ENCODE data around the gene WDTC1. TPM values are rescaled to one million over a fixed set of nuclear protein-coding genes. Genes with fewer than 3 reads are reported as not detected.

The WDTC1 gene
- total RNA-seq, 2 experiments from 2014 or later: 41.5 to 43.0 TPM

DNA sequence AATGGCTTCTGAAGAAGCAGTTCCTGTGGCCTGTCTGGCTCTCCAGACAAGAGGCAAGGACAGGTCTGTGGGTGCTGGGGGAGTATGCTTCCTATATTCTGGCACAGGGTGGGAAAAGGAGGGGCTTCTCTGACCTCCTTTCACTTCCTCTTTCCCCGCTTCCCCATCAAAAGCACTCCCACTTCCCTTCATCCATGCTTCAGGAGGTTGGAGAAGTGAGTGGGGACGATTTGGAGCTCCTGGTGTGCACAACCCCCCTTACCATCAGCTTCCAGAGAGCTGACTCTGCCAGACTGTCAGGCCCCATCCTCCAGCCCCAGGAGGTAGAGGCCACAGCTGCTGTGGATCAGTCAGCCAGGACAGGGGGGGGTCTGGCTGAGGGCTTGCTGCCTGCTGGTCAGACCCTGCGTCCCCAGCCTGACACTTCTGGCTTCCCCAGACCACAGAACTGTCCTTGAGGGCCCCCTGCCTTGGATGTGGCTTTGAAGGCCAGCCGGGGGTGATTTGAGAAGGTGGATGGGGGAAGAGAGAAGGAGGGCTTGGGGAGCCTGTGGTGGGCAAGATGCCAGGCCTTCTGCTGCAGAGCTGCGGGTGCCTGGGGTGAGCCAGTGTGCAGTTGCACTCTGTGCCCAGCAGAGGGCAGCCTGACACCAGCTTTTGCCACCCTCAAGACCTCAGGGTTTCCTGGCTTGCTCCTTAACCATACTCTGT, 66.1 kb downstream of the WDTC1 start:
- no peak overlapping the region for H3K4me3 Mint-ChIP-seq
- H3K27ac Mint-ChIP-seq: no peak overlapping the region
- H3K36me3 Mint-ChIP-seq: peaks cover 1% of the 10 kb centered on the region
- POLR2A ChIA-PET: interaction anchor here (1.0 to 2.4 kb wide), 3 partner anchors 82 to 95 kb away, joined by 3 to 8 read pairs (median 3); partner anchors contain the start of gene CD164L2
- no peaks in the 10 kb centered on the region for H3K9me3 Mint-ChIP-seq
- H3K27me3 Mint-ChIP-seq: no peaks in the 10 kb centered on the region
- peak; percentile 83 for DNase-seq
- peak; percentile 84 for ATAC-seq (ENCODE audit: low read depth)
- peaks cover 11% of the 10 kb centered on the region for H3K4me1 Mint-ChIP-seq

DNA sequence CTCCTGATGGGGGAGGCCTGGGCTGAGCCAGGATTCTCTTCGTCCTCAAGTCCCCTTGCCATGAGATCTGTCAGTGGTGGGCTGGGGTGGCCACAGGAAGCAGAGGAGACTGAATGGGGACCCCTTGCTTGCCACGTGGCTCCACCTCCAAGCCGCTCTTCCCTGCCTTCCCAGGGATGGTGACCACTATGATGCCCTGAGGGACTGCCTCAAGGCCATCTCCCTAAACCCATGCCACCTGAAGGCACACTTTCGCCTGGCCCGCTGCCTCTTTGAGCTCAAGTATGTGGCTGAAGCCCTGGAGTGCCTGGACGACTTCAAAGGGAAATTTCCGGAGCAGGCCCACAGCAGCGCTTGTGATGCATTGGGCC, 66.6 kb downstream of the WDTC1 start:
- POLR2A ChIA-PET: interaction anchor here (1.0 to 2.4 kb wide), 3 partner anchors 82 to 94 kb away, joined by 3 to 8 read pairs (median 3); partner anchors contain the start of gene CD164L2
- H3K9me3 Mint-ChIP-seq: no peaks in the 10 kb centered on the region
- H3K4me3 Mint-ChIP-seq: no peak overlapping the region
- no peak overlapping the region for H3K27ac Mint-ChIP-seq
- H3K4me1 Mint-ChIP-seq: peaks cover 8% of the 10 kb centered on the region
- no peak for DNase-seq
- H3K27me3 Mint-ChIP-seq: no peaks in the 10 kb centered on the region
- ATAC-seq (ENCODE audit: low read depth): no peak
- H3K36me3 Mint-ChIP-seq: peaks cover 1% of the 10 kb centered on the region

DNA sequence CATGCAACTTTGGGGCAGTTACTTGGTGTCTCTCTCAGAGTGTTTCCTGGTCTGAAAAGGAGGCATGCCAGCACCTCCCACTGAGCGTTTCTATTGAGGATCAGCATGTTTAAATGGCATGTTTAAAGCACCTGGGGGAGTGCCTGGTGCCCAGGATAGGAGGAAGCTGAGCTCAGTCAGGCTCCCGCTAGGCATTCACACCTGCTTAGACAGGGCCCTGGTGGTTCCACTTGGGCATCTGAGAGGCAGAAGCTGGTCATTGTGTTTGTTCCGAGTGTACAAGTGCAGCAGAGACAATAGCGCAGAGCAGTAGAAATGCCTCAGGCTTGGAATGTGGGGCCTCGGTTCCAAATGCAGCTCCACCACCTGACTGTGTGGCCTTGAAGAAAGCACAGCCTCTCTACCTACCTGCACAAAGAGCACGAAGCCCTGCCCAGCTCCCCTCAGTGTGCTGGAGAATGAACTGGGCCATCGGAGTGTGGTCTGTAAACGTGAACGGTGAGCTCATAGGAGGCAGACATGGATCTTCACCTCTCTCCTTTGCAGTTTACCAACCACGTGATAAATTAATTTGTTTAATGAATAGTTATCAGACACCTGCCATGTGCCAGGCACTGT, 67.3 kb downstream of the WDTC1 start:
- DNase-seq (no peak), ATAC-seq (ENCODE audit: low read depth) (no peak)
- H3K4me1 Mint-ChIP-seq: peaks cover 2% of the 10 kb centered on the region
- no peaks in the 10 kb centered on the region for H3K27me3 Mint-ChIP-seq
- peaks cover 1% of the 10 kb centered on the region for H3K36me3 Mint-ChIP-seq
- POLR2A ChIA-PET: interaction anchor here (0.7 to 2.4 kb wide), 3 partner anchors 76 to 93 kb away, joined by 3 to 8 read pairs (median 3); no protein-coding TSS in a partner anchor
- H3K4me3 Mint-ChIP-seq: no peak overlapping the region
- H3K27ac Mint-ChIP-seq: no peak overlapping the region
- H3K9me3 Mint-ChIP-seq: no peaks in the 10 kb centered on the region

DNA sequence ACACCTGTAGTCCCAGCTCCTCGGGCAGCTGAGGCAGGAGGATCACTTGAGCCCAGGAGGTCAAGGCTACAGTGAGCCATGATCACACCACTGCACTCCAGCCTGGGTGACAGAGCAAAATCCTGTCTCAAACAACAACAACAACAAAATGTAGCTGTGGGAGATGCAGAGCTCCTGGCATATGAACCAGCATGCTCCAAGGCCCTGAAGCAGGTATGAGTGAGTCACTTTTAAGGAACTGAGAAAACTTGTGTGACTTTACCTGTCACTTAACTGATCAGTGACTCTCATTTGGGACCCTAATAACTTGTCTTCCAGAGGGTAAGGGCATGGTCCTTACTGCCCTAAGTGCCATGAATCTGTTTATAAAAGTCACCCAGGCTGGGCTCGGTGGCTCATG, 68.2 kb downstream of the WDTC1 start:
- no peaks in the 10 kb centered on the region for H3K27me3 Mint-ChIP-seq
- POLR2A ChIA-PET: interaction anchor here (2.4 kb wide), 1 partner anchor 92 kb away, joined by 8 read pairs; no protein-coding TSS in a partner anchor
- no peak overlapping the region for H3K4me3 Mint-ChIP-seq
- peaks cover 2% of the 10 kb centered on the region for H3K4me1 Mint-ChIP-seq
- no peak overlapping the region for H3K27ac Mint-ChIP-seq
- ATAC-seq (ENCODE audit: low read depth) (no peak), DNase-seq (no peak)
- H3K36me3 Mint-ChIP-seq: peaks cover 1% of the 10 kb centered on the region
- no peaks in the 10 kb centered on the region for H3K9me3 Mint-ChIP-seq

- Mint-ChIP-seq H3K27ac (no peak overlapping the region), H3K36me3 (peaks cover 1% of the 10 kb centered on the region), H3K27me3 (no peaks in the 10 kb centered on the region), H3K4me1 (peaks cover 2% of the 10 kb centered on the region), H3K9me3 (no peaks in the 10 kb centered on the region), H3K4me3 (no peak overlapping the region)
- POLR2A ChIA-PET: no interaction called here
- ATAC-seq (ENCODE audit: low read depth) (no peak), DNase-seq (no peak)
Observed at GRCh38 chr1:27303509-27303908, 69.1 kb downstream of the WDTC1 start.

DNA sequence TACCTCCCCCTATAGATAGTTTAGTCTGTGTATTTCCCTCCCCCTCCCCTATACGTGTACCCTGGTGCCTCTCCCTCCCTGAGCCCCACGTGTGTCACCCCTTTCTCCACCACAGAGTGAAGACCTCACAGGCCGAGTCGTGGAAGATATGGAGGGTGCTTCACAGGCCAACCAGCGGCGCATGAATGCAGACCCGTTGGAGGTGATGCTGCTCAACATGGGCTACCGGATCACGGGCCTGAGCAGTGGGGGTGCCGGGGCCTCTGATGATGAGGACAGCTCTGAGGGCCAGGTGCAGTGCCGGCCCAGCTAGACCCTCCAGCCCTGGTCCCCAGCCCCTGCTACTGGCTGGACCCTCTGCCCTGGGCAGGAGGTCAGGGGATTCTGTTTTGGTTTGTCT, 71.6 kb downstream of the WDTC1 start:
- H3K4me1 Mint-ChIP-seq: no peaks in the 10 kb centered on the region
- DNase-seq (no peak), ATAC-seq (ENCODE audit: low read depth) (no peak)
- no peaks in the 10 kb centered on the region for H3K9me3 Mint-ChIP-seq
- no peaks in the 10 kb centered on the region for H3K36me3 Mint-ChIP-seq
- H3K27ac Mint-ChIP-seq: no peak overlapping the region
- no peak overlapping the region for H3K4me3 Mint-ChIP-seq
- no peaks in the 10 kb centered on the region for H3K27me3 Mint-ChIP-seq
- POLR2A ChIA-PET: no interaction called here

DNA sequence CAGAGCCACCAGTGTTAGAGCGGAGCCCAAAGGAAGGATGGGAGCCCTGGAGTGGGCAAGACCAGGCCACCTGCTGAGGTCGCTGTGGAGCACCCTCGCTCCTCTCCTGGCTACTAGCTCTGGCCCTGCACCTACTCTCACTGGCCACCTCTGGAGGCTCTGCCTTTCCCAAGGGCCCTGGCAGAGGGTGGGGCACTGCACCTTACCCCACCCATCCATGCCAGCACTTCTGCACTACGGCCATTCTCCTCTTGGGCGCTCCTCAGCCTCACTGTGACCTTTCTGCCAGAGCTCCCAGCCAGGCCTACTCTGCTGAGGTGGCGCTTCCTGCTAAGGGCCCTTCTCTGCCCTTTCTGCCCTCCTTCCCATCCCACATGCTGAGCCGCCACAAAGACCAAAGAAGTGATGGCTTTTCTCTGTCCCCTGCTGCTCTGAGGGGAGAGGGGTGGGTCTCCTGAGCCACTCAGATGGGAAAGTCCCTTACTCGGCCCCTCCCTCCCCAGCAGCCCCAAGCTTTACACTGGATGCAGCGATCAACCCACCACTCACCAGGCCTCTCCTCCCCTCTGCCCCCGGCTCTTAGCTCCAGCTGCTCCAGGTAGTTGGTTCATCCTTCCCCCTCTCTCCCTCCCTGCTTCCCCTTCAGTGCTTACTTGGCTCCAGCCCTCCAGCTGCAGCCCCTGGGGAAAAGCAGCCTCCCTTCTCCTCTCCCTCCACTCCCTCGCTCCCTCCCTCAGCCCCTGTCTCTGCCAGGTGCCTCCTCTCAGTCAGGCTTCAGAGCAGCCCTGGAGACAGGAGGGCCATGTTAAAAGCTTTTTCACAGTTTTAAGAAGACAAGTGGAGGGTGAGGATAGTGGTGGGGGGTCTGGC, 72.7 kb downstream of the WDTC1 start:
- Mint-ChIP-seq H3K27ac (no peak overlapping the region), H3K4me3 (no peak overlapping the region), H3K4me1 (no peaks in the 10 kb centered on the region), H3K9me3 (no peaks in the 10 kb centered on the region), H3K36me3 (no peaks in the 10 kb centered on the region), H3K27me3 (no peaks in the 10 kb centered on the region)
- peak; percentile 26 for ATAC-seq (ENCODE audit: low read depth)
- POLR2A ChIA-PET: no interaction called here
- no peak for DNase-seq

GRCh38 chr1:27307874-27308598, 73.6 kb downstream of the WDTC1 start:
- H3K27ac Mint-ChIP-seq: no peak overlapping the region
- H3K9me3 Mint-ChIP-seq: no peaks in the 10 kb centered on the region
- ATAC-seq (ENCODE audit: low read depth): no peak

GRCh38 chr1:27314169-27314568, 79.7 kb downstream of the WDTC1 start:
- no peak for DNase-seq
- Mint-ChIP-seq H3K27me3 (peaks cover 15% of the 10 kb centered on the region), H3K4me1 (peaks cover 5% of the 10 kb centered on the region), H3K9me3 (no peaks in the 10 kb centered on the region), H3K36me3 (no peaks in the 10 kb centered on the region), H3K4me3 (no peak overlapping the region), H3K27ac (no peak overlapping the region)
- POLR2A ChIA-PET: interaction anchor here (0.7 kb wide), 1 partner anchor 28 kb away, joined by 3 read pairs; no protein-coding TSS in a partner anchor
- no peak for ATAC-seq (ENCODE audit: low read depth)

More at GRCh38 chr1:27307874-27308598, 73.6 kb downstream of the WDTC1 start:
- Mint-ChIP-seq H3K27me3 (peaks cover 4% of the 10 kb centered on the region), H3K4me3 (no peak overlapping the region), H3K36me3 (no peaks in the 10 kb centered on the region), H3K4me1 (no peaks in the 10 kb centered on the region)
- POLR2A ChIA-PET: no interaction called here
- no peak for DNase-seq

- ATAC-seq (ENCODE audit: low read depth) (no peak), DNase-seq (no peak)
- Mint-ChIP-seq H3K9me3 (no peaks in the 10 kb centered on the region), H3K27me3 (peaks cover 15% of the 10 kb centered on the region), H3K36me3 (no peaks in the 10 kb centered on the region), H3K4me1 (peaks cover 5% of the 10 kb centered on the region), H3K27ac (no peak overlapping the region), H3K4me3 (no peak overlapping the region)
- POLR2A ChIA-PET: interaction anchor here (0.7 kb wide), 1 partner anchor 28 kb away, joined by 3 read pairs; no protein-coding TSS in a partner anchor
Observed at GRCh38 chr1:27314737-27315136, 80.3 kb downstream of the WDTC1 start.

DNA sequence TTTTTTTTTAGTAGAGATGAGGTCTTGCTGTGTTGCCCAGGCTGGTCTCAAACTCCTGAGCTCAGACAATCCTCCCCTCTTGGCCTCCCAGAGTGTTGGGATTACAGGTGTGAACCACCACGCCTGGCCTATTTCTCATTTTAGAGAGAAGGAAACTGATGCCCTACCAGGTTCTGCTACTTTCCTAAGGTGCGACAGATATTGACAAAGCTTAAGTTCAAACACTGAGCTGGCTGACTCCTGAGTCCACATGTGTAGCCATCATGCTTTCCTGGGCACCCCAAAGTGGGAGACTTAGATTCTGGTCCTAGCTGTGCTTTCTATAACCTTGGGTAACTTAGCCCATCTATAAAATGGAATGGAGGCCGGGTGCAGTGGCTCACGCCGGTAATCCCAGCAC, 82.4 kb downstream of the WDTC1 start:
- Mint-ChIP-seq H3K27me3 (peaks cover 15% of the 10 kb centered on the region), H3K4me3 (no peak overlapping the region), H3K9me3 (no peaks in the 10 kb centered on the region), H3K36me3 (no peaks in the 10 kb centered on the region), H3K27ac (no peak overlapping the region), H3K4me1 (peaks cover 8% of the 10 kb centered on the region)
- no peak for ATAC-seq (ENCODE audit: low read depth)
- DNase-seq: no peak
- POLR2A ChIA-PET: interaction anchor here (0.6 to 1.5 kb wide), 2 partner anchors 25 to 218 kb away, joined by 4 to 5 read pairs; partner anchors contain the start of gene SYTL1

- Mint-ChIP-seq H3K27ac (peak overlapping the region; percentile 51), H3K4me1 (peaks cover 11% of the 10 kb centered on the region), H3K4me3 (no peak overlapping the region), H3K36me3 (peaks cover 3% of the 10 kb centered on the region), H3K27me3 (peaks cover 11% of the 10 kb centered on the region), H3K9me3 (no peaks in the 10 kb centered on the region)
- no peak for DNase-seq
- ATAC-seq (ENCODE audit: low read depth): no peak
- POLR2A ChIA-PET: interaction anchor here (1.0 kb wide), 1 partner anchor 14 kb away, joined by 4 read pairs; no protein-coding TSS in a partner anchor
Observed at GRCh38 chr1:27318136-27318535, 83.7 kb downstream of the WDTC1 start.

All from activated naive CD8-positive, alpha-beta T cell treated with anti-CD3 and anti-CD28 coated beads, Interleukin-2, amount 10 ng/mL, durations not matched to agents 7 days and 5 days (primary cell).